SU-DHL-6 (cell line): ENCODE measurements around the gene FBXL2.

Experiments
- EZH2phosphoT487 ChIP-seq: fragments of 200-600 bp; sonication (generic), shearing (Covaris generic); conservative IDR thresholded peaks from 2 replicates; pipeline ENCODE4 v1.6.1; 2018; ENCODE audit warnings: mild to moderate bottlenecking, antibody characterized with exemption, low read length, moderate library complexity, mixed read lengths
- TF ChIP-seq, protein P1 (sequence below): fragments of 200-600 bp; sonication (generic); IDR thresholded peaks from one replicate; pipeline ENCODE4 v1.5.1; 2017; ENCODE audit warnings: antibody characterized with exemption, mild to moderate bottlenecking, low read length, moderate library complexity; ENCODE audit not compliant: insufficient read depth, poor library complexity, severe bottlenecking

- TF ChIP-seq, protein P1, sequence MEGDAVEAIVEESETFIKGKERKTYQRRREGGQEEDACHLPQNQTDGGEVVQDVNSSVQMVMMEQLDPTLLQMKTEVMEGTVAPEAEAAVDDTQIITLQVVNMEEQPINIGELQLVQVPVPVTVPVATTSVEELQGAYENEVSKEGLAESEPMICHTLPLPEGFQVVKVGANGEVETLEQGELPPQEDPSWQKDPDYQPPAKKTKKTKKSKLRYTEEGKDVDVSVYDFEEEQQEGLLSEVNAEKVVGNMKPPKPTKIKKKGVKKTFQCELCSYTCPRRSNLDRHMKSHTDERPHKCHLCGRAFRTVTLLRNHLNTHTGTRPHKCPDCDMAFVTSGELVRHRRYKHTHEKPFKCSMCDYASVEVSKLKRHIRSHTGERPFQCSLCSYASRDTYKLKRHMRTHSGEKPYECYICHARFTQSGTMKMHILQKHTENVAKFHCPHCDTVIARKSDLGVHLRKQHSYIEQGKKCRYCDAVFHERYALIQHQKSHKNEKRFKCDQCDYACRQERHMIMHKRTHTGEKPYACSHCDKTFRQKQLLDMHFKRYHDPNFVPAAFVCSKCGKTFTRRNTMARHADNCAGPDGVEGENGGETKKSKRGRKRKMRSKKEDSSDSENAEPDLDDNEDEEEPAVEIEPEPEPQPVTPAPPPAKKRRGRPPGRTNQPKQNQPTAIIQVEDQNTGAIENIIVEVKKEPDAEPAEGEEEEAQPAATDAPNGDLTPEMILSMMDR = no peak
- TF ChIP-seq EZH2phosphoT487 = no peak
Measured at GRCh38 chr3:33273628-33274027, 3.6 kb upstream of the FBXL2 start.
